ENCODE measurements around the gene CATSPERE.
A peak's percentile ranks its signal among the peaks of the same experiment; 100 is the strongest.

The CATSPERE gene

GRCh38 chr1:244444854-244445253 is 16.2 kb upstream of the CATSPERE start:
- no peak for TF ChIP-seq ZFP3 (CRISPR knock-in tag; IDR thresholded peaks at IDR 0.05)
- TF ChIP-seq, protein P1, sequence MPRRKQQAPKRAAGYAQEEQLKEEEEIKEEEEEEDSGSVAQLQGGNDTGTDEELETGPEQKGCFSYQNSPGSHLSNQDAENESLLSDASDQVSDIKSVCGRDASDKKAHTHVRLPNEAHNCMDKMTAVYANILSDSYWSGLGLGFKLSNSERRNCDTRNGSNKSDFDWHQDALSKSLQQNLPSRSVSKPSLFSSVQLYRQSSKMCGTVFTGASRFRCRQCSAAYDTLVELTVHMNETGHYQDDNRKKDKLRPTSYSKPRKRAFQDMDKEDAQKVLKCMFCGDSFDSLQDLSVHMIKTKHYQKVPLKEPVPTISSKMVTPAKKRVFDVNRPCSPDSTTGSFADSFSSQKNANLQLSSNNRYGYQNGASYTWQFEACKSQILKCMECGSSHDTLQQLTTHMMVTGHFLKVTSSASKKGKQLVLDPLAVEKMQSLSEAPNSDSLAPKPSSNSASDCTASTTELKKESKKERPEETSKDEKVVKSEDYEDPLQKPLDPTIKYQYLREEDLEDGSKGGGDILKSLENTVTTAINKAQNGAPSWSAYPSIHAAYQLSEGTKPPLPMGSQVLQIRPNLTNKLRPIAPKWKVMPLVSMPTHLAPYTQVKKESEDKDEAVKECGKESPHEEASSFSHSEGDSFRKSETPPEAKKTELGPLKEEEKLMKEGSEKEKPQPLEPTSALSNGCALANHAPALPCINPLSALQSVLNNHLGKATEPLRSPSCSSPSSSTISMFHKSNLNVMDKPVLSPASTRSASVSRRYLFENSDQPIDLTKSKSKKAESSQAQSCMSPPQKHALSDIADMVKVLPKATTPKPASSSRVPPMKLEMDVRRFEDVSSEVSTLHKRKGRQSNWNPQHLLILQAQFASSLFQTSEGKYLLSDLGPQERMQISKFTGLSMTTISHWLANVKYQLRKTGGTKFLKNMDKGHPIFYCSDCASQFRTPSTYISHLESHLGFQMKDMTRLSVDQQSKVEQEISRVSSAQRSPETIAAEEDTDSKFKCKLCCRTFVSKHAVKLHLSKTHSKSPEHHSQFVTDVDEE (CRISPR knock-in tag; IDR thresholded peaks at IDR 0.05) = no peak
- no peak for TF ChIP-seq ZNF565 (CRISPR knock-in tag; conservative IDR thresholded peaks at IDR 0.05; ENCODE audit: low read depth)
- no peak for TF ChIP-seq PATZ1 (CRISPR knock-in tag; IDR thresholded peaks at IDR 0.05; ENCODE audit: borderline replicate concordance)
- TF ChIP-seq TOX (CRISPR knock-in tag; IDR thresholded peaks at IDR 0.05; ENCODE audit: borderline replicate concordance) = no peak
- ATAC-seq = peak; percentile 61

DNA sequence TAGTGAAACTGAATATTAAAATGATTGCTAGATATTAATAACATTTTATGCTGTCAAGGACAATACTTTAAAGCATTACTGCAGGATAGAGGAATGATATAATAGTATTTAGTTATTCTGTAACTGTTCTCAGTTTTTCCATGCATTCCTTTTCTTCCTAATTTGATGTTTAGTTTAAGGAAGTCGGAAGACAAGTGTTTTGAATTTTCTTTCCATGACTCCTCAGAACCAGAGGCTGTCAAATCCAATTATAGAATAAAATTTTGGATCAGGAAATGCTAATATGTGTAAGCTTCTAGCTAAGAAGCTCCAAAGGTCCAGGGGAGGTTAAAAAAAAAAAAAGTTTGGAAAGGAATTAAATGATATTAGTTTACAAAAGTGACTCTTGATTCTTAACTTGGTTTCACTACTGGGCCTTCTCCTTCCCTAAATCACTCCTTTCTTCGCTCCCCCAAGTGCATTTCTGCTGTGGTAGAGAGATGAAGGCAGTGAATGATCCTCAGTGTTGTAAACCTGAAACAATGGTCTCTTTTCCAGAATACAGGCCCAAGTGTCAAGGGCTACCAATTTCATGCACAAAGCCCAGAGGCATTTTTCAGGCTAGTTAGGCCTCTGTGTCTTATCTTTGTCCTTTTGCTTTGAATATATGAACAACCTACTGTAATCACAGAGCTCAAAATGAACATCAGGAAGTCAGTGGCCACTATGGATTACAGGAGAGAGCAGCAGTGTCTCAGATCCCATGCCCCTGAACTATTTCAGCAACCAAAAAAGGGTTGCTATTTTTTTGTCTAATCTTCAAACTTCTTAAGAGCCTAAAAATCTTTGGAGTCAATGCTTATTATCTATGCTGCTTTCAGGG is 15.5 kb upstream of the CATSPERE start:
- peak; percentile 78 for ATAC-seq
- TF ChIP-seq CSRNP3 (CRISPR knock-in tag; IDR thresholded peaks at IDR 0.05) (no peak), CREB5 (CRISPR knock-in tag; IDR thresholded peaks at IDR 0.05; ENCODE audit: low read depth) (no peak), GLIS3 (CRISPR knock-in tag; IDR thresholded peaks at IDR 0.05) (no peak), OSR1 (CRISPR knock-in tag; IDR thresholded peaks at IDR 0.05) (0 out of 2 replicates have a peak, but pooled peaks have one; percentile 18), PATZ1 (CRISPR knock-in tag; IDR thresholded peaks at IDR 0.05; ENCODE audit: borderline replicate concordance) (no peak), SNAI2 (CRISPR knock-in tag; IDR thresholded peaks at IDR 0.05) (no peak), PPARA (CRISPR knock-in tag; IDR thresholded peaks at IDR 0.05; ENCODE audit: borderline replicate concordance) (no peak), ZC3H10 (CRISPR knock-in tag; IDR thresholded peaks at IDR 0.05) (peak; percentile 48)

DNA sequence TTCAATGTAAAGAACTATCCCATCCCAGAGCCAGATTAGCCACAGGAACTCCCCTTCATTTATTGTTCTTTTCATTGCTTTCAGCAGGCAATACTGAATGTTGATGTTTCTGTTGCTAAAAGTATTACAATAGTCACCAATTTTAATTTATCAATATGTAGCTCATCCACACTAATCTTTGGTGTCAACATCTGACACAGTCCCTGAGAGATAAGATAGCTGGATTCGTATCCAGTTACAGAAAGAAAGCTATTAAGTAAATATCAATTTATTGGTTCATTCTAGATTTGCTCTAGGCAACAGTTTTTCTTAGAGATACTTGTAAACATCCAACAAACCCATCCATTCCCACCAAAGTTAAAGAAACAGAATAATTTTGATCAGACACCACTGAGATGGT is 14.0 kb upstream of the CATSPERE start:
- TF ChIP-seq PATZ1 (CRISPR knock-in tag; IDR thresholded peaks at IDR 0.05; ENCODE audit: borderline replicate concordance) (no peak), CSDC2 (CRISPR knock-in tag; IDR thresholded peaks at IDR 0.05) (no peak), ZNF8 (CRISPR knock-in tag; IDR thresholded peaks at IDR 0.05) (no peak), ZNF565 (CRISPR knock-in tag; conservative IDR thresholded peaks at IDR 0.05; ENCODE audit: low read depth) (no peak), ZNF70 (CRISPR knock-in tag; IDR thresholded peaks at IDR 0.05) (no peak), PPARA (CRISPR knock-in tag; IDR thresholded peaks at IDR 0.05; ENCODE audit: borderline replicate concordance) (no peak), BACH2 (CRISPR knock-in tag; IDR thresholded peaks at IDR 0.05; ENCODE audit: borderline replicate concordance) (no peak), ZC3H10 (CRISPR knock-in tag; IDR thresholded peaks at IDR 0.05) (no peak), ARNTL (CRISPR knock-in tag; IDR thresholded peaks at IDR 0.05; ENCODE audit: borderline replicate concordance, low read depth) (no peak), ISL1 (CRISPR knock-in tag; IDR thresholded peaks at IDR 0.05) (no peak)
- no peak for ATAC-seq

Measured in SK-N-SH treated with all-trans-retinoic acid at 6 μM for 48 hours (cell line).